Central memory CD8-positive, alpha-beta T cell (primary cell): ENCODE data around the gene ZNF775.

ENCODE experiments used
- ATAC-seq: fragments of 150-1000 bp; cut with Tn5 transposase; replicated peaks from 2 replicates; pipeline ENCODE4 v1.10.0; 2022; ENCODE audit warnings: mild to moderate bottlenecking, moderate FRiP score, moderate number of reproducible peaks; ENCODE audit not compliant: poor library complexity, severe bottlenecking; ENCODE audit errors: extremely low read depth
- DNase-seq, 2 donors: peaks; one replicate each; pipeline ENCODE4 v3.0.0; 2021; ENCODE audit warnings: low spot score in 2 of 2
- H3K27ac Mint-ChIP-seq: one replicate; pipeline ENCODE4 v1.8.0; 2022; ENCODE audit warnings: low read depth, mild to moderate bottlenecking, moderate library complexity, mixed read lengths
- H3K27me3 Mint-ChIP-seq: one replicate; pipeline ENCODE4 v1.8.0; 2022; ENCODE audit warnings: mixed read lengths
- H3K36me3 Mint-ChIP-seq: one replicate; pipeline ENCODE4 v1.8.0; 2022; ENCODE audit warnings: mild to moderate bottlenecking, moderate library complexity, mixed read lengths; ENCODE audit not compliant: insufficient read depth
- H3K4me1 Mint-ChIP-seq: one replicate; pipeline ENCODE4 v1.8.0; 2022; ENCODE audit warnings: mixed read lengths
- H3K4me3 Mint-ChIP-seq: one replicate; pipeline ENCODE4 v1.8.0; 2022; ENCODE audit warnings: mild to moderate bottlenecking, moderate library complexity, mixed read lengths
- H3K9me3 Mint-ChIP-seq: one replicate; pipeline ENCODE4 v1.8.0; 2022; ENCODE audit warnings: mixed read lengths

Gene ZNF775

DNA sequence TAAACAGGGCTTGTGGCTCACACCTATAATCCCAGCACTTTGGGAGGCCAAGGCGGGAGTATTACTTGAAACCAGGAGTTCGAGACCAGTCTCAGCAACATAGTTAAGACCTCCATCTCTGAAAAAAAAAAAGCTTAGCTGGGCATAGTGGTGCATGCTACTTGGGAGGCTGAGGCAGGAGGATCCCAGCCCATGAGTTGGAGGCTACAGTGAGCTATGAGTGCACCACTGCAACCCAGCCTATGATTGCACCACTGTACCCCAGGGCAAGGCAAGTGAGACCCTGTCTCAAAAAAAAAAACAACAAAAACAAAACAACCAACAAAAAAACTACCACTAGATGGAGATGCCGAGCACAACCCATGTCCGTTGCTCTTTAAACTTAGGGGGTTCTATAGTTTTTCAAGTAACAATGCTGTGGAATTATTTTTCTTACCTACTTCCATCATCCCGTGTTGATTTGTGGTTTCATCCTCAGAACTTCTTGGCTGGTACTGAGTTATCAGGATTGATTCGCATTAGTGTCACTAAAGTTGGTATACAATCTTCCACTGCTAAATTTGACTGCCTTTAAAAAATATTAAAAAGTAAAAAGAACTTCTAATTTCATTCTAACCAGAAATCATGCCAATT lies 22.7 kb upstream of the ZNF775 start:
- DNase-seq (no peak), ATAC-seq (no peak)
- H3K4me3 Mint-ChIP-seq: no peak overlapping the region
- H3K4me1 Mint-ChIP-seq: peaks cover 40% of the 10 kb centered on the region
- no peak overlapping the region for H3K27ac Mint-ChIP-seq
- no peaks in the 10 kb centered on the region for H3K27me3 Mint-ChIP-seq
- H3K9me3 Mint-ChIP-seq: no peaks in the 10 kb centered on the region
- peaks cover 9% of the 10 kb centered on the region for H3K36me3 Mint-ChIP-seq

DNA sequence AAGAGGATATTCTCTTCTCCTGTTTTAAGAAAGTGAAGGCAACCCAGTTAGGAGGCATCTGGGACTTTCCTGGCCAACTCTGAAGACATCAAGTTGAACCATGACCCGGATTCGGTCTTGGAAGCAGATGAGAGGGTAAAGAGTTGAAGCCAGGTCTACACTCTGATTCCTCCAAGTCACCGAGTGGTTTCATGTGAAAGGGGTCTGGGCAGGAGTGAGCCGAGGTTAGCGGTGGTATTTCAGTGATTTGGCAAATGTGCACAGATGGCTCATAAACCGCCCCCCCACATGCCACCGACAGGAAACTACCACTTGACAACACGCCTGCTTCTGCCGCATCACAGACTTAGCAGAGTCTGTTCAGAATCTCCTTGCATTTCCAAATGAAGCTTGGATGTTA lies 21.9 kb upstream of the ZNF775 start:
- H3K27ac Mint-ChIP-seq: no peak overlapping the region
- H3K9me3 Mint-ChIP-seq: no peaks in the 10 kb centered on the region
- peaks cover 40% of the 10 kb centered on the region for H3K4me1 Mint-ChIP-seq
- peak; percentile 41 to 64 for DNase-seq
- peak overlapping the region; percentile 25 for H3K4me3 Mint-ChIP-seq
- peak; percentile 94 for ATAC-seq
- H3K27me3 Mint-ChIP-seq: no peaks in the 10 kb centered on the region
- H3K36me3 Mint-ChIP-seq: peaks cover 9% of the 10 kb centered on the region

DNA sequence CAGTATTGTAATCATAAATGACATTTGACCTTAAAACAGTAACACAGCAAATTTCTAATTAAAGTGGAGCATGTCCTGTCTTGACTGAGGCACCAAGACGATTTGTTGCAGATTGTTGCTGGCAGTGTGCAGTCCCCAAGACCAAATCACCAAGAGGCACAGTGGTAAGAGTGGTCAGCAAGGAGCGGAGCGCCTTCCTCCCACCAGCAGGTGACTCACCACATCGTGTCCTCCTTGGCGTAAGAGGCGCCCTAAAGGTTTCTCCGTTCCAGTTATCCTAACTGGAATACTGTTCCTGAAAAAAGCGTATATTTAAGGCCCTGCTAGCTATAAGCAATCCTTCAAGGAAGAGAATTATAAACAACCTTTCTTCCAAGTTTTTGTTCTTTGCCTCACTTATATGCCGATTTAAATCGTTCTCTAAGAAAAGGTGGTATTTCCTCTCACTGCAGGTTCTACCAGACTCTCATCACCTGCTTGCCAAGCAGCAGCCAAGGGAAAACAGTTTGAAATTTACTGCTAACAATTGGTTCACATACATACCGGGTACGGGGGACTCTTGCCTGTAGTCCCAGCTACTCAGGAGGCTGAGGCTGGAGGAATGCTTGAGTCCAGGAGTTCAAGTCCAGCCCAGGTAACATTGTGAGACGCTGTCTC lies 21.2 kb upstream of the ZNF775 start:
- Mint-ChIP-seq H3K9me3 (no peaks in the 10 kb centered on the region), H3K4me3 (peak overlapping the region; percentile 25), H3K4me1 (peaks cover 40% of the 10 kb centered on the region), H3K27me3 (no peaks in the 10 kb centered on the region), H3K36me3 (peaks cover 8% of the 10 kb centered on the region), H3K27ac (no peak overlapping the region)
- DNase-seq (no peak), ATAC-seq (peak; percentile 12)

DNA sequence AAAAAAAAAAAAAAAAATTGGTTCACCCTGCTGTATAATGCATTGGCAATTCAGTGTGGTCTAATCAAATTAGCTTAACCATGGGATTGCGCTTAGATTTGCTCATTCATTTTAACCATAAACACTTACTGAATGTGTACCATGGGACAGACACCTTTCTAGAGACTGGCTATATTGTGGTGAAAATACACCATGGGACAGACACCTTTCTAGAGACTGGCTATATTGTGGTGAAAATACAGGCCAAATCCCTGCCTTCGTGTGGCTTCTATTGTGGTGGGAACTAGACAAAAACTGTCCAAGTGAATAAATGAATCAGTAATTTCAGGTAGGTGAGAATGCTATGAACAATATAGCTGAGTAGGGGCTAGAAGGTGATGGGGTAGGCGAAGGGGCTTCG lies 20.7 kb upstream of the ZNF775 start:
- Mint-ChIP-seq H3K9me3 (no peaks in the 10 kb centered on the region), H3K27ac (peak overlapping the region; percentile 0), H3K36me3 (peaks cover 8% of the 10 kb centered on the region), H3K4me1 (peaks cover 40% of the 10 kb centered on the region), H3K27me3 (no peaks in the 10 kb centered on the region), H3K4me3 (no peak overlapping the region)
- no peak for DNase-seq
- ATAC-seq: no peak

DNA sequence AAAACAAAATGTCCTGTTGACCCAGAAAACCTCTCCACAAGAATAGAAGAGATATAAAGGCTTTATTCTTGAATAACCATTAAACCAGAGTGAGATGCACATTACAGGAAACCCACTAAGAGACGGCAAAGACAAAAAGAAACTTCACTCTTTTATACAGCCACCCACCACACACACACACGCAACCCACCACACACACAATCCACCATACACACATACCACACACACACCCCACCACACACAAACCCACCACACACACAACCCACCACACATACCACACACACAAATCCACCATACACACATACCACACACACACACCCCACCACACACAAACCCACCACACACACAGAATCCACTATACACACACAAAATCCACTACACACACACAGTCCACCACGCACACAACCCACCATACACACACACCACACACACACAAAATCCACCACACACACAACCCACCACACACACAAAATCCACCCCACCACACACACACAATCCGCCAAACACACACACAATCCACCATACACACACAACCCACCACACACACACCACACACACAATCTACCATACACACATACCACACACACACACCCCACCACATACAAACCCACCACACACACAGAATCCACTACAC lies 20.0 kb upstream of the ZNF775 start:
- Mint-ChIP-seq H3K27me3 (no peaks in the 10 kb centered on the region), H3K9me3 (no peaks in the 10 kb centered on the region), H3K36me3 (peaks cover 8% of the 10 kb centered on the region), H3K27ac (peak overlapping the region; percentile 0), H3K4me3 (no peak overlapping the region), H3K4me1 (peaks cover 40% of the 10 kb centered on the region)
- ATAC-seq (no peak), DNase-seq (no peak)

DNA sequence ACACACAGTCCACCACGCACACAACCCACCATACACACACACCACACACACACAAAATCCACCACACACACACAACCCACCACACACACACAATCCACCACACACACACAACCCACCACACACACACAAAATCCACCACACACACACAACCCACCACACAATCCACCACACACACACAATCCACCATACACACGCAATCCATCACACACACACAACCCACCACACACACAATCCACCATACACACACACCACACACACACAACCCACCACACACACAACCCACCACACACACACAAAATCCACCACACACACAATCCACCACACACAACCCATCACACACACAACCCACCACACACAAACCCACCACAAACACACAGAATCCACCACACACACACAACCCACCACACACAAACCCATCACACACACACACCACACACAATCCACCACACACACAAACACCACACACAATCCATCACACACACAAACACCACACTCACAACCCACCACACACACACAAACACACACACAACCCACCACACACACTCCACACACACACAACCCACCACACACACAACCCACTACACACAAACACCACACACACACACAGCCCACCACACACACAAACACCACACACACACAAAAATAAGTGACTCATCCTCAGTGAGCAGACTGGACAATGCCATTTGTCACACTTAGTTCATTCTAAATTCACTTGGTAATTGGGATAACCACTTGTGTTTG lies 19.3 kb upstream of the ZNF775 start:
- DNase-seq (no peak), ATAC-seq (no peak)
- peak overlapping the region; percentile 39 for H3K27ac Mint-ChIP-seq
- H3K4me3 Mint-ChIP-seq: no peak overlapping the region
- no peaks in the 10 kb centered on the region for H3K9me3 Mint-ChIP-seq
- peaks cover 8% of the 10 kb centered on the region for H3K36me3 Mint-ChIP-seq
- H3K27me3 Mint-ChIP-seq: no peaks in the 10 kb centered on the region
- H3K4me1 Mint-ChIP-seq: peaks cover 40% of the 10 kb centered on the region

DNA sequence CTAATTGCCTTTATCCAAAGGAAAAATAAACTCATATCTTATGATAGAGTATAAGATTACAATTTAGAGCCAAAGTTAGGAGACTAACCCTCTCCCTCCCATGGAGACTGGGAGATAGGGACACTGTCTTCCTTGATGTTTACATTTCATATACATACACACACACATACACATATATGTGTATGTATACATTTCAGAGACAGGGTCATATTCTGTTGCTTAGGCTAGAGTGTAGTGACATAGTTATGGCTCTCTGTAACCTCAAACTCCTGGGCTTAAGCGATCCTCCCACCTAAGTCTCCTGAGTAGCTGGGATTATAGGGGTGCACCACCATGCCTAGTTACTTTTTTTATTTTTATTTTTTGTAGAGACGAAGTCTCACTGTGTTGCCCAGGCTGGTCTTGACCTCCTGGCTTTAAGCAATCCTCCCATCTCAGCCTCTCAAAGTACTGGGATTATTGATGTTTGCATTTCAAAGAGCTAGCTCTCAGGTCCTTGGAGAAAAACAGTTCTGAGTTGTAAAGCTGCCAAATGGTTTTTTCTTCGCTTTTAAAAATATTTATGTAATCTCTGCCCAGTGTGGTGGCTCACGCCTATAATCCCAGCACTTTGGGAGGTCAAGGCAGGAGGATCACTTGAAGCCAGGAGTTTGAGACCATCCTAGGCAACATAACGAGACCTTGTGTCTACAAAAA lies 18.6 kb upstream of the ZNF775 start:
- Mint-ChIP-seq H3K9me3 (no peaks in the 10 kb centered on the region), H3K4me3 (no peak overlapping the region), H3K36me3 (peaks cover 8% of the 10 kb centered on the region), H3K27me3 (no peaks in the 10 kb centered on the region), H3K4me1 (peaks cover 40% of the 10 kb centered on the region), H3K27ac (peak overlapping the region; percentile 39)
- ATAC-seq (no peak), DNase-seq (no peak)

DNA sequence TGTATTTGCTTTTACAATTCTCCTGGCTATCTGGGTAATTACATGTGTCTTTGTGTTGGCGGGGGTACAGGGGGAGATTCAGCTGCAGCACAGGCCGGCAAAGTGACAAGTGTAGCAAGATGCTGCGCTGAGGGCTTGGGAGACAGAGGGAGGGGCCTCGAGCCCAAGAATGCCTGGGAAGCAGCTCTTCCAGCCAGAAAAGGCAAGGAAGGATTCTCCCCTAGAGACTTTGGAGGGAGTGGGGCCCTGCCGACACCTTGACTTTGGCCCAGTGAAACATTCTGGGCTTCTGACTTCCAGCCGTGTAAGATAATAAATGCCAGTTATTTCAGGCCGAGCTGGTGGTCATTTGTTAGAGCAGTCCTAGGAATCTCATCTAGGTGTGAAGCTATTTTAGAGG lies 17.7 kb upstream of the ZNF775 start:
- peaks cover 8% of the 10 kb centered on the region for H3K36me3 Mint-ChIP-seq
- peaks cover 37% of the 10 kb centered on the region for H3K4me1 Mint-ChIP-seq

DNA sequence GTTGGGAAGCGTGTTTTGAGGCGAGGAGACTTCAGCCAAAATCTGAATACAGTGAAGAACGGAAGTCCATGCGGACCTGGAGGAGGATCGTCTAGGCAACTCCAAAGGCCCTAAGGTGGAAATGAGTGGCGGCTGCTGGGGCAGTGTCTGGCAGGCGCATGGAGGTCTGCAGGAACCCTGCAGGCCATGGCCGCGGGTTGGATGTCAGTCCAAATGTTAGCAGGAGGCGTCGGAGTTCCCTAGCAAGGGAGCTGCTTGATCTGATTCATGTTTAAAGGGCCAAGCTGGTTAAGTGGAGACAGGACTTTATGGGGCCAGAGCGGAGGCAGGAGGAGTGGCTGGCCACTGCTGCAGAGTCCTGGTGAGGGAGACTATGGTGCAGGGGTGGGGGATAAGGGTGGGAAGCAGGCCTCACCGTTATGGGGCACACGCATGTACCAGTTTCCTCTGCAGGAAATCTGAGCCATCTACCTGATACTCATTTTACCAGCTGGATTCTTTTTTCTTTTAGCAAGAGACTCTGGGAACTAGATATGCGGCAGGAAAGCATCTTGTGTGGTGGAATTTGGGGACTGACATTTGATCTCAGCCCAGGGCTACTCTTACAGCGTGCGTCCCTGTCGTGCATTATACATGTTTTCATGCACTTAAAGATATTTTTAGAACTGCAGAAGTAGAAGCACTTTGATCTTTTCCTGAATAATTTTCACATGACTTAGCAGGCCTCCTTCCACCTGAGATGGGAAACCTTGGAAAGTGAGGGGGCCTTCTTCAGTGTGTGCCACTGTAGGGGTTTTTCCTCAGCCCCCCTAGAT lies 17.1 kb upstream of the ZNF775 start:
- peaks cover 33% of the 10 kb centered on the region for H3K4me1 Mint-ChIP-seq
- no peaks in the 10 kb centered on the region for H3K27me3 Mint-ChIP-seq

More for the DNA sequence above, 17.7 kb upstream of the ZNF775 start:
- Mint-ChIP-seq H3K27ac (no peak overlapping the region), H3K9me3 (no peaks in the 10 kb centered on the region), H3K4me3 (no peak overlapping the region), H3K27me3 (no peaks in the 10 kb centered on the region)
- DNase-seq (no peak), ATAC-seq (no peak)

DNA sequence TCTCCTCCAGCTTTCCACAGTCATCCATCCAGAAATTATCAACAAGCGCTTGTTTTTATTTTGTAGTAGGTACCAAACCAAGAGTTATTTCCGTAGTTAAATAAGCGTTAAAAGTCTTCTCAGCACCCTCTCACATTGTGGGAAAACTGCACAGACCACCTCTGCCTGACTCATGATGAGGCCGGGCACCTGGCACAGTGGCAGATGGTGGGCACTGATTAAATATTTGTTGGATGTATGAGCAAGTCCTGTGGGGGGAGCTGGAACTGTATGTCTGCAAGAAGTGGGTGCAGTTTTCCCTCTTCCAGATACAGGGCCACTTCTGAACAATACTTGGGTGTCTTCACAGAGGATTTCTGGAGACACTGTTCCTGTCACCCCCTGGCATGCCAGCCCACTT lies 15.8 kb upstream of the ZNF775 start:
- ATAC-seq (no peak), DNase-seq (no peak)
- Mint-ChIP-seq H3K4me3 (no peak overlapping the region), H3K36me3 (peaks cover 8% of the 10 kb centered on the region), H3K27me3 (no peaks in the 10 kb centered on the region), H3K4me1 (peaks cover 20% of the 10 kb centered on the region), H3K27ac (no peak overlapping the region), H3K9me3 (no peaks in the 10 kb centered on the region)

More for the DNA sequence above, 17.1 kb upstream of the ZNF775 start:
- H3K27ac Mint-ChIP-seq: no peak overlapping the region
- H3K9me3 Mint-ChIP-seq: no peaks in the 10 kb centered on the region
- DNase-seq: no peak
- no peak overlapping the region for H3K4me3 Mint-ChIP-seq
- H3K36me3 Mint-ChIP-seq: peaks cover 8% of the 10 kb centered on the region
- ATAC-seq: no peak

DNA sequence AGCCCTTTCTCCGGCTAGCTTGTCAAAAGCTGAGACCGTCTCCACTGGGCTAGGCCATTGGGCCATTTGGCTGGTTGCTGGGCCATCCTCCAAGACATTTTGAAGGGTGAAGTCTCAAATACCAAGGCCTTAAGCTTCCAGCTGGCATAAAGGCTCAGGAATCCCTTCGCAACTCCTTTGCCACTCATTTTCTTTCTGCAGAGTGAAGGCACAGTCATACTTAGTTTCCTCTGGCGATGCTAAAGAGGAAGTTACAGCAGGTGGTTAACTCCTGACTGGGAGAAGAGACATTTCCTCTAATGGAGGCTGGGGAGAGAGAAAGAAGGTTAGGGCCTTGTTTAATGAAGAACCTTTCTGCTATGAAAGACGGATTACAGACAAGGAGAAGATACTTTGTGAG lies 15.3 kb upstream of the ZNF775 start:
- ATAC-seq (no peak), DNase-seq (no peak)
- Mint-ChIP-seq H3K27me3 (no peaks in the 10 kb centered on the region), H3K36me3 (peaks cover 8% of the 10 kb centered on the region), H3K4me3 (no peak overlapping the region), H3K4me1 (peaks cover 15% of the 10 kb centered on the region), H3K27ac (no peak overlapping the region), H3K9me3 (no peaks in the 10 kb centered on the region)
